NB4 (cell line): ENCODE results near the gene HS6ST3.

Experiments used
- CTCF ChIP-seq: IDR thresholded peaks from one replicate; pipeline ENCODE4 v1.5.1; 2012; ENCODE audit warnings: low read depth, low read length
- POLR2A ChIP-seq: IDR thresholded peaks from 2 replicates; pipeline ENCODE4 v1.6.1; 2011; ENCODE audit warnings: mild to moderate bottlenecking; ENCODE audit not compliant: insufficient read length; ENCODE audit errors: extremely low read depth
- TF ChIP-seq, protein P1 (sequence below): IDR thresholded peaks from 2 replicates; pipeline ENCODE4 v1.6.1; 2011; ENCODE audit warnings: low read depth, low read length

- TF ChIP-seq CTCF = no peak
- TF ChIP-seq, protein P1, sequence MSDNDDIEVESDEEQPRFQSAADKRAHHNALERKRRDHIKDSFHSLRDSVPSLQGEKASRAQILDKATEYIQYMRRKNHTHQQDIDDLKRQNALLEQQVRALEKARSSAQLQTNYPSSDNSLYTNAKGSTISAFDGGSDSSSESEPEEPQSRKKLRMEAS = no peak
- TF ChIP-seq POLR2A = no peak
These were observed 772.2 kb downstream of the HS6ST3 start for GRCh38 chr13:96862093-96862492.
